GM12873 (cell line): ENCODE measurements around the gene GRM7.

Experiments used
- CTCF ChIP-seq: IDR thresholded peaks from 2 replicates; pipeline ENCODE4 v1.5.1; 2012; ENCODE audit warnings: low read depth, mild to moderate bottlenecking, moderate library complexity, low read length, control low read depth; ENCODE audit not compliant: insufficient read depth; ENCODE audit errors: missing control alignments

Gene GRM7

DNA sequence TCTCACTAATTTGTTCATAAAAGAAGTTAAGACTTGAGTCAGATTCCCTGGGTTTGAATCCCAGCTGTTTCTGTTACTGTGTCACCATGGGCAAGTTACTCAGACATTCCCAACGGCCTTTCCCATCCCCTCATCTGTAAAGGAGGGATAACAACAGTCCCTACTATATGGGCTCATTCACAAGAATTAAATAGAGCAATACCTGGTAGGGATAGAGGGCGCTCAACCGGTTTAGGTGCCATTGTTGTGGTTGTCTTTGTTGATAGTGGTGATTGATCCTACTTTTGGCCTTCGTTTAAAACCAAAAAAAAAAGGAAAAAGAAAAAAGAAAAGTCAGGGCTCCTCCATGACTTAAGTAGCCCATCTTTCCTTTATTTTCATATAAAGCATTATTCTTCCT is 563.1 kb downstream of the GRM7 start:
- no peak for TF ChIP-seq CTCF

DNA sequence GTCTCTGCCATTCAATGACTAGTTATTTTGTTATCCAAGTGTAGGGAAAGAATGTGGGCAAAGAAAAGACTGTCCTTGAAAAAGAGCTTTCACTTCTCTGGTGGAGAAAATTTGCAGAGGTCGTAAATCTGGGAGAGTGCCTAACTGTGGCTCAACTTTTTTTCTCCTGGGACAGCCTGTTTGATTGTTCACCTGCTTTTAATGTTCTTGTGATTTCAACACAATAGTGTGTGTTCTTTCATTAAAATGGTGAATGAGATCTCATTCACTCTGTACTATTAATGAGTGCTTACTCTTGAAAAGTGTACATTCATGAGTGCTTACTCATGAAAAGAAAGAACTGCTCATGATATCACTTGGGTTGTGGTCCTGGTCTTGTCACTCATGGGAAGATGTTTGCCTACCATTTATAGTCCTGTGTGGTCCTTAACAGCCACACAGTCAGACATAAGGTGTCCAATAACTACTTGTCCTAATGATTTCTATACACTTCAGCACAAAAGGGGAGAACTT is 567.3 kb downstream of the GRM7 start:
- TF ChIP-seq CTCF, result no peak

DNA sequence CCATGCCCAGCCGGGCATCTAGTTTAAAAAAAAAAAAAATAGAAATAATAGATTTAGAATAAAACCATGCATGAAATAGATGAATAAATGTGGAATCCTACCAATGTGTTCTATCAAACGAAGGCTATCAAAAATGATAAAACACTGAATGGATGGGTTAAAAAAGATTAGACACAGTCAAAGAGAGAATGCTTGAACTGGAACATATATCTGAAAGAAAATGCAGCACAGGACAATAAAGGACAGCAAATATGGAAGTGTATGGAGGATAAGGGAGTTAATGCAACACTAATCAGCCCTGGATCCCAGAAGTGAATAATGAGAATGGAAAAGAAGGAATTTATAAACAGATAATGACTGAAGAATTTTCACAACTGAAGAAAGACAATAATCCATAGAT is 571.7 kb downstream of the GRM7 start:
- TF ChIP-seq CTCF, result no peak

GRCh38 chr3:7433073-7433472 is 572.2 kb downstream of the GRM7 start:
- no peak for TF ChIP-seq CTCF

DNA sequence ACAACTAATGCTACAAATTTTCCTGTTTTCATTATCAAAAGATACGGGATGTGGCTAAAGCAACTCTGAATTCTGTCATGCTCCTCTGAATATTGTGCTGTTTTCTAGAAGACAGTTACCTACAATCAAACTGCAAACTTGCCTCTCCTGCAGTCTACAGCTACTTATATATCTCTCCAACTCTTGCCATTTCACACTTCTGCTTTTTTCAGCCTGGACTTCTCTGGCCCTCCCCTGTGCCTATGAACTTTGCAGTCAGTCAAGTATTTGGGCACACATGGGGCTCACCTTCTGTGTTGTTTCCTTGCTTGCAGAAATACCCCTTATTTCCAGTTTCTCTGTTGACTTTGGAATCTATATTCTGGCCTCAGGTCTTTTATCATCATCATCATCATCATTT is 575.6 kb downstream of the GRM7 start:
- no peak for TF ChIP-seq CTCF

GRCh38 chr3:7437231-7437630 is 576.3 kb downstream of the GRM7 start:
- TF ChIP-seq CTCF, result no peak

DNA sequence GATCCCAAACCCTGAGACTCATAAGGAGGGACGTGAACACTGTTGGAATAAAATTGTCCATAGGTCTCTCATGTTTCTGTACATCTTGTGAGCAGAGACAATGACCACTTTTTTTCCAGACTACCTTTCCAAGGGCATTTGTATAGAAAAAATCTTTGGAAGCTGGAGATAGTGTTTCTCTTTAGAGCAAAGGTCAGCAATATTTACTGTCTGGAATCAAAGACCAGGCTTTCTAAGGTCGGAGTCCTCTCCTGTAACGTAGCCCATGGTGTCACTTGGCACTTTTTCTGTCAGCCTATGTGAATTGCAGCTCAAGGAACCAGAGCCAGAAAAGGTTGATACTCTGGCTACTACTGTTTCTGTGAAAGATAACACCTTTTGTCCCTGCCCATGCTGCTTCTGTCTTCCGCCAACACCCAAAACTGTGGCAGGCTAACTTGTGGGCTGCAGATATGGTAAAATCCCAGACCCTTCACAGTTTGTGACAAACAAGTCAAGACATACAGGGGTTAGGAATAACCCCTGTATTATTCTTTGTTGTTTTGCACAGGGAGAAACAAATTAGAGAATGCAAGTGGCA is 578.3 kb downstream of the GRM7 start:
- TF ChIP-seq CTCF, result no peak

DNA sequence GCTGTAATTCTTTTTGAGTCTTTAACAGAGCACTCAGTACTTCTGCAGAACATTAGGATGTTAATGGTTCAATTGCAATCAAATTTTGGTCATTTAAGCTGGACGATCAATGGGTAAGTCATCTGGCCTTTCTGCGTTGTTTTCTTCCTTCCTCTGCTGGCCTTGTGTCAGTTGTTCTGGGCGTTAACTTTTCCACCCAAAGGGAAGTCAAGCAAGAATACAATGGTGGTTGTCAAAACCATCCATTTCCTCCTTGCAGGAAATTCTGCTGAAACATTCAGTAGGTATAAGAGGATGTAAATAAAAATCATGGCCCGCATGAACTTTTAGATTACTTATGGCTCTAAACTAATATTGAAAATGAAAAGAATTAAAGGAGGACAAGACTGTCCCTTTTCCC is 584.0 kb downstream of the GRM7 start:
- TF ChIP-seq CTCF, result no peak
